BLaER1 (cell line): ENCODE measurements around the gene ELMO1.

Experiments
- H3K27ac ChIP-seq: shearing (Covaris generic); formaldehyde crosslinking; 2 replicates; pipeline ENCODE4 v1.8.1; 2022
- H3K27me3 ChIP-seq: shearing (Covaris generic); formaldehyde crosslinking; 2 replicates; pipeline ENCODE4 v1.8.1; 2022
- H3K36me3 ChIP-seq: shearing (Covaris generic); formaldehyde crosslinking; 2 replicates; pipeline ENCODE4 v1.8.1; 2022
- H3K4me1 ChIP-seq: shearing (Covaris generic); formaldehyde crosslinking; 2 replicates; pipeline ENCODE4 v1.8.1; 2022
- H3K4me2 ChIP-seq: shearing (Covaris generic); formaldehyde crosslinking; 2 replicates; pipeline ENCODE4 v1.8.1; 2022
- H3K4me3 ChIP-seq: shearing (Covaris generic); formaldehyde crosslinking; 2 replicates; pipeline ENCODE4 v1.8.1; 2022
- H3K9ac ChIP-seq: shearing (Covaris generic); formaldehyde crosslinking; 2 replicates; pipeline ENCODE4 v1.8.1; 2022
- H3K9me3 ChIP-seq: shearing (Covaris generic); formaldehyde crosslinking; 2 replicates; pipeline ENCODE4 v1.8.1; 2022
- H4K20me1 ChIP-seq: shearing (Covaris generic); formaldehyde crosslinking; 2 replicates; pipeline ENCODE4 v1.8.1; 2022
- Cebpa-rat ChIP-seq: shearing (Covaris generic); IDR thresholded peaks from 2 replicates; pipeline ENCODE4 v1.8.1; 2022

ELMO1 gene

DNA sequence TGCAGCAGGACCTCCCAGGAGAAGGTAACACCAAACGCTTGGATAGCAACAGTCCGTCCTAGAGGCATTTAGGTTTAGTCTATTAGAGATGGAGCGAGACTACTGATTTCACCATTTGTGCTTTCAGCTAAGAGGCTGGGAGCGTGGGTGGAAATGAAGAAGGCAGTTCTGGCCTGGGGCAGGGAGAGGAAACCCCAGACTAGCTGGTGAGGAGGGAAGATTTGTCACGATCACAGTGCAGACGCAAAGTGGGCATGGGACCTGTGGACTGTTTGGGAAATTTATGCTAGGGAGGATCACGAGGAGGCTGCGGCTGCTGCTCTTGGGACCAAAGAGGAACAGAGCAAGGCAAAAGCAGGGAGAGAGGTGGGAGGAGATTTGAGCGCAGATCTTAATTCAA, 594.0 kb downstream of the ELMO1 start:
- no peak overlapping the region for H3K4me2 ChIP-seq
- H3K9ac ChIP-seq: no peak overlapping the region
- H3K9me3 ChIP-seq: no peaks in the 10 kb centered on the region
- no peaks in the 10 kb centered on the region for H3K27me3 ChIP-seq
- no peaks in the 10 kb centered on the region for H4K20me1 ChIP-seq
- peaks cover 10% of the 10 kb centered on the region for H3K4me1 ChIP-seq
- peaks cover 50% of the 10 kb centered on the region for H3K36me3 ChIP-seq
- TF ChIP-seq Cebpa-rat: no peak
- no peak overlapping the region for H3K27ac ChIP-seq
- no peak overlapping the region for H3K4me3 ChIP-seq

GRCh38 chr7:36852931-36853330, 595.7 kb downstream of the ELMO1 start:
- no peak overlapping the region for H3K4me3 ChIP-seq
- no peak overlapping the region for H3K27ac ChIP-seq
- no peaks in the 10 kb centered on the region for H4K20me1 ChIP-seq
- H3K9me3 ChIP-seq: peaks cover 11% of the 10 kb centered on the region
- H3K36me3 ChIP-seq: peaks cover 45% of the 10 kb centered on the region
- no peak for TF ChIP-seq Cebpa-rat
- H3K9ac ChIP-seq: no peak overlapping the region
- no peak overlapping the region for H3K4me2 ChIP-seq
- peaks cover 10% of the 10 kb centered on the region for H3K4me1 ChIP-seq
- H3K27me3 ChIP-seq: no peaks in the 10 kb centered on the region

GRCh38 chr7:36852017-36852416, 596.6 kb downstream of the ELMO1 start:
- Histone ChIP-seq H3K9me3 (peaks cover 21% of the 10 kb centered on the region), H3K27me3 (no peaks in the 10 kb centered on the region), H3K4me1 (peaks cover 10% of the 10 kb centered on the region), H3K4me2 (peak overlapping the region; percentile 28; the same call in 1 of the 2 replicates), H3K27ac (no peak overlapping the region), H3K9ac (no peak overlapping the region), H4K20me1 (no peaks in the 10 kb centered on the region), H3K4me3 (no peak overlapping the region), H3K36me3 (peaks cover 43% of the 10 kb centered on the region)
- TF ChIP-seq Cebpa-rat: no peak

DNA sequence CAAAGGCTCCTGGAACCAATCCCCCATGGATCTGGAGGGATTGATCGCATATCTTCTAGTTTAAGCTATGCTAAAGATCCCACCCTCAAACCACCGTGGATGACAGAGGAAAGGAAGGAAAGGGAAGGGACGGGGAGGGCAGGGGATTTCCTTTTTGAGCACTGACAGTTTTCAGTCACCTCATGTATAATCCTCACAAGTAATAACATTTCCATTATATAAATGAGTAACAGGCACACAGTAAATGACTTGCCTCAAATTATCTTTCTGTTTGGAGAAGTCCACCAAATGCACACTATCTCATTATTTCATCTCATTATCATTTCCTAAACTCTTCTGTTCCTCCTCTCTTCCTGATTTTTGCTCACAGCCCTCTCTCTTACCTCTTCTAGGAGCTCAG, 597.3 kb downstream of the ELMO1 start:
- H3K4me1 ChIP-seq: peaks cover 10% of the 10 kb centered on the region

DNA sequence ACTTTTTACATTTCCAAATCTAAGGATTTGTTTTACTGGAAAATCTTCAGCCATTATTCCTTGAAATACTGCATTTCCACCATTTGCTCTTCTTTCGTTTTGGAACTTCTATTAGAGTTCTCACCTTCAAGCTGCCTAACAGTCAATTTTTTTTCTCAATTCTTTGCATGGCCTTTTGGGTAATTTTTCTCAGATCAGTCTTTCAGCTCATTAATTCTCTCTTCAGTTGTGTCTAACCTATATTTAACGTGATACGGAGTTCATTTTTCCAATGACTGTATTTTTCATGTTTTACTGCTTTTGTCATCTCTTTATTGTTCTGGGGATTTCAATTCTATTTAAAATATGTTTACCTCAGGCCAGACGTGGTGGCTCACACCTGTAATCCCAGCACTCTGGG, 600.7 kb downstream of the ELMO1 start:
- no peak overlapping the region for H3K9ac ChIP-seq
- peaks cover 24% of the 10 kb centered on the region for H3K9me3 ChIP-seq
- no peak overlapping the region for H3K4me2 ChIP-seq
- no peaks in the 10 kb centered on the region for H3K27me3 ChIP-seq
- no peaks in the 10 kb centered on the region for H4K20me1 ChIP-seq
- TF ChIP-seq Cebpa-rat: no peak
- no peak overlapping the region for H3K4me3 ChIP-seq
- H3K36me3 ChIP-seq: 0 out of 2 replicates have a peak, but pooled peaks cover 2% of the 10 kb centered on the region
- H3K4me1 ChIP-seq: peaks cover 25% of the 10 kb centered on the region
- H3K27ac ChIP-seq: no peak overlapping the region

More for the DNA sequence above, 597.3 kb downstream of the ELMO1 start:
- Histone ChIP-seq H3K36me3 (peaks cover 37% of the 10 kb centered on the region), H3K27ac (no peak overlapping the region), H3K4me2 (peak overlapping the region; percentile 28), H4K20me1 (no peaks in the 10 kb centered on the region), H3K9ac (no peak overlapping the region), H3K9me3 (peaks cover 24% of the 10 kb centered on the region), H3K27me3 (no peaks in the 10 kb centered on the region), H3K4me3 (no peak overlapping the region)
- TF ChIP-seq Cebpa-rat: no peak

DNA sequence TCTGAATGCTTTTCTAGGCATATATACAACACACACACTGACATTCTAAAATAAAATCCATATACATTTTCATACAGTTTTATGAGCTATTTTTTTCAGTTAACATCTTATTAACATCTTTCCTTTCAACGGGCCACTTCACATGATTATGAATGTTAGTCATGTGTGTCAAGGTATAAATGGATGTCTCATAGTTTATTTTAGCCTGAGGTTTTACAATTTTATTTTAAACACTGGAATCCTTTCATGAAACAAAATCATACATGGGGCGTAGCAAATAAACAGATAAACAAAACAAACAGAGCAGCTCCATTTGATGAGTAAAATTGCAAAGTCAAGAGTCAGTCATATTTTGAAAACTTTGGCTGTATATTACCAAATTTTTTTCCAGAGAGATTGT, 604.3 kb downstream of the ELMO1 start:
- H3K4me1 ChIP-seq: peaks cover 15% of the 10 kb centered on the region
- H3K9ac ChIP-seq: no peak overlapping the region
- H3K4me2 ChIP-seq: peak overlapping the region; percentile 13
- no peaks in the 10 kb centered on the region for H4K20me1 ChIP-seq
- no peaks in the 10 kb centered on the region for H3K27me3 ChIP-seq
- no peaks in the 10 kb centered on the region for H3K36me3 ChIP-seq
- H3K9me3 ChIP-seq: peaks cover 24% of the 10 kb centered on the region
- H3K4me3 ChIP-seq: no peak overlapping the region
- no peak for TF ChIP-seq Cebpa-rat
- no peak overlapping the region; the same call in 1 of the 2 replicates for H3K27ac ChIP-seq

GRCh38 chr7:36840904-36841303, 607.8 kb downstream of the ELMO1 start:
- Histone ChIP-seq H4K20me1 (no peaks in the 10 kb centered on the region), H3K36me3 (no peaks in the 10 kb centered on the region), H3K4me1 (peaks cover 15% of the 10 kb centered on the region), H3K4me2 (no peak overlapping the region), H3K9me3 (no peaks in the 10 kb centered on the region), H3K27me3 (no peaks in the 10 kb centered on the region), H3K9ac (no peak overlapping the region), H3K4me3 (no peak overlapping the region), H3K27ac (no peak overlapping the region)
- no peak for TF ChIP-seq Cebpa-rat

GRCh38 chr7:36838616-36839225, 609.9 kb downstream of the ELMO1 start:
- no peak overlapping the region for H3K4me2 ChIP-seq
- no peak overlapping the region for H3K27ac ChIP-seq
- H3K36me3 ChIP-seq: no peaks in the 10 kb centered on the region
- no peak overlapping the region for H3K4me3 ChIP-seq
- H4K20me1 ChIP-seq: no peaks in the 10 kb centered on the region
- H3K9me3 ChIP-seq: no peaks in the 10 kb centered on the region
- no peak for TF ChIP-seq Cebpa-rat
- peaks cover 5% of the 10 kb centered on the region for H3K4me1 ChIP-seq
- H3K9ac ChIP-seq: no peak overlapping the region
- H3K27me3 ChIP-seq: no peaks in the 10 kb centered on the region

DNA sequence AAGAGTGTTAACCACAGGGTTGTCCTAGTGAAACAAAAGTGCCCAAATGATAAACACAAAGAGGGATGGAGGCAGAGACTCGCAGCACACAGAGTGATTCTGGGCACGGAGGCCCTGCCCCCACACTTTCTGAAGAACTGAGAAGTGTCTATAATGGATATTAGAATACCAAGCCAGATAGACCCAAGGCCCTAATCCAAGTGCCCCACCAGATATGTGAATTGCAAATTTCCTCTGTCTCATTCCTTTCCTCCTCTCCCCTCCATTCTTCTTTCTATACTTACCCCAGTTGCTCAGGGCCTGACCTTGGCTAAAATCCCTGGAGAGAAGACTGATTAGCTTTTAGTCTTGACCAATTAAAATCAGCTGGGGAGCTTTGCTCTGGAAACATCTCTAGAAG, 617.6 kb downstream of the ELMO1 start:
- H3K4me2 ChIP-seq: no peak overlapping the region
- H3K4me1 ChIP-seq: no peaks in the 10 kb centered on the region
- H3K27me3 ChIP-seq: no peaks in the 10 kb centered on the region
- H3K36me3 ChIP-seq: no peaks in the 10 kb centered on the region
- no peak overlapping the region for H3K27ac ChIP-seq
- no peak overlapping the region for H3K4me3 ChIP-seq
- no peak for TF ChIP-seq Cebpa-rat
- H3K9me3 ChIP-seq: no peaks in the 10 kb centered on the region
- no peak overlapping the region for H3K9ac ChIP-seq
- no peaks in the 10 kb centered on the region for H4K20me1 ChIP-seq

GRCh38 chr7:36827726-36828703, 620.6 kb downstream of the ELMO1 start:
- Histone ChIP-seq H4K20me1 (no peaks in the 10 kb centered on the region), H3K27me3 (no peaks in the 10 kb centered on the region), H3K27ac (no peak overlapping the region), H3K4me2 (no peak overlapping the region), H3K9me3 (no peaks in the 10 kb centered on the region), H3K36me3 (no peaks in the 10 kb centered on the region), H3K9ac (no peak overlapping the region), H3K4me1 (no peaks in the 10 kb centered on the region), H3K4me3 (no peak overlapping the region)
- no peak for TF ChIP-seq Cebpa-rat
